ENCODE measurements around the gene WDR88. TPM values are rescaled to one million over a fixed set of nuclear protein-coding genes. Genes with fewer than 3 reads are reported as not detected.

The WDR88 gene
- total and polyA plus RNA-seq, 4 donors = 0.08 TPM; not detected in 2

DNA sequence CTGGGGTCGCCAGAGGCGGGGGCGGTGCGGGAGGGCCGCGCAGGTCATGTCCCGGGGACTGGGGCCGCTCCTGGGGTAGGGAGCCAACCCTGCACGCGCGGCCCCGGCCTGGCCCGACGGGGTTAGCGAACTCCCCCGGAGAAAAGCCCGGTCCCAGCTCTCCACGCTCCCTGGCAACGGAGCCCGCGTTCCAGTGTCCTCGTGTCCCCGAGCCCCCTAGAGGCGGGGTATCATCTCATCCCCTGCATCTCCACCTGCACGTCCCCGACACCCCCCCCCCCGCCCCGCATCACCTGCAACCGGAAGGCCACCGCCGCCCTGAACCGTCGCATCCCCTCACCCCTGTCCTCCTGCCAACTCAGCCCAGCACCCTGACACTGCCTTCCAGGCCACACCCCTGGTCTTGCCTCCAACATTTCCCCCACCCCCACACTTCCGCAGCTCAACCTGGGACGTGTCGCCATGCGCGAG lies 2.7 kb downstream of the WDR88 start:
- Histone ChIP-seq H3K9me3 (ENCODE audit: control insufficient read depth in 4 of 4, low read length in 3 of 4) (no peaks in the 10 kb centered on the region), H3K4me3 (ENCODE audit: low read depth in 1 of 3, low read length in 3 of 3) (no peak overlapping the region), H3K9ac (ENCODE audit: low read depth in 1 of 2, low read length in 2 of 2) (no peak overlapping the region), H3K27me3 (ENCODE audit: control insufficient read depth in 4 of 4, insufficient read depth in 4 of 4, low read length in 3 of 4) (no peaks in the 10 kb centered on the region), H3K27ac (ENCODE audit: low read depth in 1 of 2, low read length in 2 of 2) (no peak overlapping the region), H3K36me3 (ENCODE audit: control insufficient read depth in 4 of 4, insufficient read depth in 3 of 4, low read depth in 1 of 4, low read length in 3 of 4) (peaks cover 2 to 10% (median 7%) of the 10 kb centered on the region in 4 donors), H3K4me1 (ENCODE audit: control insufficient read depth in 4 of 4, insufficient read depth in 4 of 4, low read length in 3 of 4) (peaks cover 0 to 5% (median 0%) of the 10 kb centered on the region in 4 donors)
- 22% methylated on average over 38 of the region's 38 CpGs for WGBS
- TF ChIP-seq TAF1 (conservative IDR thresholded peaks at IDR 0.05) = no peak
- TF ChIP-seq, protein P1, sequence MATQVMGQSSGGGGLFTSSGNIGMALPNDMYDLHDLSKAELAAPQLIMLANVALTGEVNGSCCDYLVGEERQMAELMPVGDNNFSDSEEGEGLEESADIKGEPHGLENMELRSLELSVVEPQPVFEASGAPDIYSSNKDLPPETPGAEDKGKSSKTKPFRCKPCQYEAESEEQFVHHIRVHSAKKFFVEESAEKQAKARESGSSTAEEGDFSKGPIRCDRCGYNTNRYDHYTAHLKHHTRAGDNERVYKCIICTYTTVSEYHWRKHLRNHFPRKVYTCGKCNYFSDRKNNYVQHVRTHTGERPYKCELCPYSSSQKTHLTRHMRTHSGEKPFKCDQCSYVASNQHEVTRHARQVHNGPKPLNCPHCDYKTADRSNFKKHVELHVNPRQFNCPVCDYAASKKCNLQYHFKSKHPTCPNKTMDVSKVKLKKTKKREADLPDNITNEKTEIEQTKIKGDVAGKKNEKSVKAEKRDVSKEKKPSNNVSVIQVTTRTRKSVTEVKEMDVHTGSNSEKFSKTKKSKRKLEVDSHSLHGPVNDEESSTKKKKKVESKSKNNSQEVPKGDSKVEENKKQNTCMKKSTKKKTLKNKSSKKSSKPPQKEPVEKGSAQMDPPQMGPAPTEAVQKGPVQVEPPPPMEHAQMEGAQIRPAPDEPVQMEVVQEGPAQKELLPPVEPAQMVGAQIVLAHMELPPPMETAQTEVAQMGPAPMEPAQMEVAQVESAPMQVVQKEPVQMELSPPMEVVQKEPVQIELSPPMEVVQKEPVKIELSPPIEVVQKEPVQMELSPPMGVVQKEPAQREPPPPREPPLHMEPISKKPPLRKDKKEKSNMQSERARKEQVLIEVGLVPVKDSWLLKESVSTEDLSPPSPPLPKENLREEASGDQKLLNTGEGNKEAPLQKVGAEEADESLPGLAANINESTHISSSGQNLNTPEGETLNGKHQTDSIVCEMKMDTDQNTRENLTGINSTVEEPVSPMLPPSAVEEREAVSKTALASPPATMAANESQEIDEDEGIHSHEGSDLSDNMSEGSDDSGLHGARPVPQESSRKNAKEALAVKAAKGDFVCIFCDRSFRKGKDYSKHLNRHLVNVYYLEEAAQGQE (IDR thresholded peaks at IDR 0.05) = no peak
- no peak for TF ChIP-seq SP1 (IDR thresholded peaks at IDR 0.05)
- no peak for TF ChIP-seq YY1 (IDR thresholded peaks at IDR 0.05)
- TF ChIP-seq, protein P2, sequence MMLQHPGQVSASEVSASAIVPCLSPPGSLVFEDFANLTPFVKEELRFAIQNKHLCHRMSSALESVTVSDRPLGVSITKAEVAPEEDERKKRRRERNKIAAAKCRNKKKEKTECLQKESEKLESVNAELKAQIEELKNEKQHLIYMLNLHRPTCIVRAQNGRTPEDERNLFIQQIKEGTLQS (IDR thresholded peaks at IDR 0.05) = no peak
- TF ChIP-seq, protein P3, sequence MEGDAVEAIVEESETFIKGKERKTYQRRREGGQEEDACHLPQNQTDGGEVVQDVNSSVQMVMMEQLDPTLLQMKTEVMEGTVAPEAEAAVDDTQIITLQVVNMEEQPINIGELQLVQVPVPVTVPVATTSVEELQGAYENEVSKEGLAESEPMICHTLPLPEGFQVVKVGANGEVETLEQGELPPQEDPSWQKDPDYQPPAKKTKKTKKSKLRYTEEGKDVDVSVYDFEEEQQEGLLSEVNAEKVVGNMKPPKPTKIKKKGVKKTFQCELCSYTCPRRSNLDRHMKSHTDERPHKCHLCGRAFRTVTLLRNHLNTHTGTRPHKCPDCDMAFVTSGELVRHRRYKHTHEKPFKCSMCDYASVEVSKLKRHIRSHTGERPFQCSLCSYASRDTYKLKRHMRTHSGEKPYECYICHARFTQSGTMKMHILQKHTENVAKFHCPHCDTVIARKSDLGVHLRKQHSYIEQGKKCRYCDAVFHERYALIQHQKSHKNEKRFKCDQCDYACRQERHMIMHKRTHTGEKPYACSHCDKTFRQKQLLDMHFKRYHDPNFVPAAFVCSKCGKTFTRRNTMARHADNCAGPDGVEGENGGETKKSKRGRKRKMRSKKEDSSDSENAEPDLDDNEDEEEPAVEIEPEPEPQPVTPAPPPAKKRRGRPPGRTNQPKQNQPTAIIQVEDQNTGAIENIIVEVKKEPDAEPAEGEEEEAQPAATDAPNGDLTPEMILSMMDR (IDR thresholded peaks at IDR 0.05; ENCODE audit: low read depth, low read length, missing input control) = no peak
- TF ChIP-seq RXRA (IDR thresholded peaks at IDR 0.05) = no peak
- TF ChIP-seq, protein P4, sequence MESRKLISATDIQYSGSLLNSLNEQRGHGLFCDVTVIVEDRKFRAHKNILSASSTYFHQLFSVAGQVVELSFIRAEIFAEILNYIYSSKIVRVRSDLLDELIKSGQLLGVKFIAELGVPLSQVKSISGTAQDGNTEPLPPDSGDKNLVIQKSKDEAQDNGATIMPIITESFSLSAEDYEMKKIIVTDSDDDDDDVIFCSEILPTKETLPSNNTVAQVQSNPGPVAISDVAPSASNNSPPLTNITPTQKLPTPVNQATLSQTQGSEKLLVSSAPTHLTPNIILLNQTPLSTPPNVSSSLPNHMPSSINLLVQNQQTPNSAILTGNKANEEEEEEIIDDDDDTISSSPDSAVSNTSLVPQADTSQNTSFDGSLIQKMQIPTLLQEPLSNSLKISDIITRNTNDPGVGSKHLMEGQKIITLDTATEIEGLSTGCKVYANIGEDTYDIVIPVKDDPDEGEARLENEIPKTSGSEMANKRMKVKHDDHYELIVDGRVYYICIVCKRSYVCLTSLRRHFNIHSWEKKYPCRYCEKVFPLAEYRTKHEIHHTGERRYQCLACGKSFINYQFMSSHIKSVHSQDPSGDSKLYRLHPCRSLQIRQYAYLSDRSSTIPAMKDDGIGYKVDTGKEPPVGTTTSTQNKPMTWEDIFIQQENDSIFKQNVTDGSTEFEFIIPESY (IDR thresholded peaks at IDR 0.05) = no peak
- TF ChIP-seq NR2F2 (IDR thresholded peaks at IDR 0.05) = no peak
- no peak for TF ChIP-seq GABPA (IDR thresholded peaks at IDR 0.05 in 1 of 2, conservative IDR thresholded peaks at IDR 0.05 in 1 of 2)
- TF ChIP-seq EGR1 (IDR thresholded peaks at IDR 0.05; ENCODE audit: low read depth in 2 of 2) = no peak
- TF ChIP-seq HNF4G (IDR thresholded peaks at IDR 0.05) = no peak
- no peak for TF ChIP-seq JUND (IDR thresholded peaks at IDR 0.05)
- no peak for TF ChIP-seq FOXA2 (IDR thresholded peaks at IDR 0.05)
- DNase-seq (ENCODE audit: low spot score) = no peak

DNA sequence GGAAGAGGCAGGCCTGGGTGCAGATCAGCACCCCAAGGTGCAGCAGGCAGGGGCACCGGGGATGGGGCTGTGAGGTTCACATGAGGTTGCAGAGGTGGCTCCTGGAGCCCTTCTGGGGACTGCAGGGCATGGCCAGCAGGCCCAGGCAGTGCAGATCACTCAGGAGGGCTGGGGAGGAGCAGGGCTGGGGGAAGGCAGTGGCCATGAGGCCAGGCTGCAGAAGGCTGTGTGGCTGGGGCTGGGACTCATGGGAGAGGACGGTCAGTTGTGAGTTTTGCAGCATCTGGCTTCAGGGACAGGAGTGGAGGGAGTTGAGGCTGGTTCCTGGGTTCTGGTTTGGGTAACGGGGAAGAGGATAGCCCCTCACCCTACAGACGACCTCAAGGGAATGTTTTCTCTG lies 7.3 kb downstream of the WDR88 start:
- Histone ChIP-seq H3K9ac (ENCODE audit: low read depth in 1 of 2, low read length in 2 of 2) (no peak overlapping the region), H3K27ac (ENCODE audit: low read depth in 1 of 2, low read length in 2 of 2) (no peak overlapping the region), H3K4me3 (ENCODE audit: low read depth in 1 of 3, low read length in 3 of 3) (no peak overlapping the region), H3K27me3 (ENCODE audit: control insufficient read depth in 4 of 4, insufficient read depth in 4 of 4, low read length in 3 of 4) (no peaks in the 10 kb centered on the region), H3K4me1 (ENCODE audit: control insufficient read depth in 4 of 4, insufficient read depth in 4 of 4, low read length in 3 of 4) (peaks cover 0 to 2% (median 0%) of the 10 kb centered on the region in 4 donors), H3K9me3 (ENCODE audit: control insufficient read depth in 4 of 4, low read length in 3 of 4) (no peaks in the 10 kb centered on the region), H3K36me3 (ENCODE audit: control insufficient read depth in 4 of 4, insufficient read depth in 3 of 4, low read depth in 1 of 4, low read length in 3 of 4) (no peaks in the 10 kb centered on the region)
- 82% methylated on average over 4 of the region's 4 CpGs for WGBS
- no peak for DNase-seq (ENCODE audit: low spot score)
- TF ChIP-seq, protein P1 (IDR thresholded peaks at IDR 0.05) = no peak
- TF ChIP-seq HNF4G (IDR thresholded peaks at IDR 0.05) (no peak), TAF1 (conservative IDR thresholded peaks at IDR 0.05) (no peak), GABPA (IDR thresholded peaks at IDR 0.05 in 1 of 2, conservative IDR thresholded peaks at IDR 0.05 in 1 of 2) (no peak), YY1 (IDR thresholded peaks at IDR 0.05) (no peak), FOXA1 (IDR thresholded peaks at IDR 0.05) (no peak), NR2F2 (IDR thresholded peaks at IDR 0.05) (no peak), JUND (IDR thresholded peaks at IDR 0.05) (no peak), RAD21 (IDR thresholded peaks at IDR 0.05) (no peak), SP1 (IDR thresholded peaks at IDR 0.05) (no peak)
- TF ChIP-seq, protein P3 (IDR thresholded peaks at IDR 0.05; ENCODE audit: low read depth, low read length, missing input control) = no peak
- TF ChIP-seq, protein P5, sequence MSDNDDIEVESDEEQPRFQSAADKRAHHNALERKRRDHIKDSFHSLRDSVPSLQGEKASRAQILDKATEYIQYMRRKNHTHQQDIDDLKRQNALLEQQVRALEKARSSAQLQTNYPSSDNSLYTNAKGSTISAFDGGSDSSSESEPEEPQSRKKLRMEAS (IDR thresholded peaks at IDR 0.05) = no peak
- TF ChIP-seq, protein P2 (IDR thresholded peaks at IDR 0.05) = no peak
